Endometrial microvascular endothelial cells (primary cell): Measurements from ENCODE around the gene SPRED3. TPM values are rescaled to one million over a fixed set of nuclear protein-coding genes. Genes with fewer than 3 reads are reported as not detected.

Experiments
- in situ Hi-C: cut with HindIII; loops from 2 replicates; pipeline ENCODE4 v1.10.0; 2017; ENCODE audit warnings: low sequenced_read_pairs, low pct_unique_long_range_greater_than_20kb; ENCODE audit errors: inconsistent ontology term
- total RNA-seq: library from RNA; depleted of rRNA; stranded (reverse); fragments of >200 nt; gene quantifications from one replicate; pipeline ENCODE4 v1.2.3, GENCODE V29; 2015; ENCODE audit errors: inconsistent ontology term

SPRED3 gene
- total RNA-seq, 1 donor from 2014 or later = 7.0 TPM

- in situ Hi-C loops = no loop called here
These were observed 18.9 kb upstream of the SPRED3 start for GRCh38 chr19:38369584-38369983.

DNA sequence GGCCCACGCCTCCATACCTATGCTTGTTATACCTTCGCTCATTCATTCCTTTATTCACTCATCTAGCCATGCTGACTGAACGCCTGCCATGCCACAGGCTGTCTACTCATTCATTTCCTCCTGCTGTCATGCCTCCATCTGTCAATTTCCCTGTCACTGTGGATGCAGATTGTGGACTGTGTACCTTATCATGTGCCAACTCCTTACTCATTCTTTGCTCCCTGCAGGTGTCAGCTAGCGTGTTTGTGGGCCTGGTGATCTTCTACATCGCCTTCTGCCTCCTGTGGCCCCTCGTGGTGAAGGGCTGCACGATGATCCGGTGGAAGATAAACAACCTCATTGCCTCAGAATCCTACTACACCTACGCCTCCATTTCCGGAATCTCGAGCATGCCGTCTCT, 18.2 kb upstream of the SPRED3 start:
- in situ Hi-C loops = no loop called here

DNA sequence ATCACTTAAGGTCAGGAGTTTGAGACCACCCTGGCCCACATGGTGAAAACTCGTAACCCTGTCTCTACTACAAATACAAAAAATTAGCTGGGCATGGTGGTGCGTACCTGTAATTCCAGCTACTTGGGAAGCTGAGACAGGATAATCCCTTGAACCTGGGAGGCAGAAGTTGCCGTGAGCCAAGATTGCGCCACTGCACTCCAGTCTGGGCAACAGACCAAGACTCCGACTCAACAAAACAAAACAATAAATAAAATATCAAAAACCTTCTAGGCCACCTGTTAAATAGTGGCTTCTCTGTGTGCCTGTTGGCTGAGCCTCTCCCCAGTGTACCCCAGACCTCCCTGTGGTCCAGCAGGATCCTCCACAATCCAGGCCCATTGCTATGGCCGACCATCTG, 17.4 kb upstream of the SPRED3 start:
- in situ Hi-C loops = no loop called here

DNA sequence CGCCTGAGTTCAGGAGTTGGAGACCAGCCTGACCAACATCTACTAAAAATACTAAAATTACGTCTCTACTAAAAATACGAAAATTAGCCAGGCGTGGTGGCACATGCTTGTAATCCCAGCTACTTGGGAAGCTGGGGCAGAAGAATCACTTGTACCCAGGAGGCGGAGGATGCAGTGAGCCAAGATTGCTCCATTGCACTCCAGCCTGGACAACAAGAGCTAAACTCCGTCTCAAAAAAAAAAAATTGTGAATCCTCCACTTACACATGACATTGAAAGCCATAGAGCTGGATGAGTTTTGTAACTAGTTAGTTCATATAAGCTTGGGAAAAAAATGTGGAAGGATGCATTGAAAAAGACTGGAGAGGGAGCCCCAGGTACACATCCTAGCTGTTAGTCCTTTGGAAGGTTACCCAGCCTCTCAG, 14.6 kb upstream of the SPRED3 start:
- in situ Hi-C loops = no loop called here

DNA sequence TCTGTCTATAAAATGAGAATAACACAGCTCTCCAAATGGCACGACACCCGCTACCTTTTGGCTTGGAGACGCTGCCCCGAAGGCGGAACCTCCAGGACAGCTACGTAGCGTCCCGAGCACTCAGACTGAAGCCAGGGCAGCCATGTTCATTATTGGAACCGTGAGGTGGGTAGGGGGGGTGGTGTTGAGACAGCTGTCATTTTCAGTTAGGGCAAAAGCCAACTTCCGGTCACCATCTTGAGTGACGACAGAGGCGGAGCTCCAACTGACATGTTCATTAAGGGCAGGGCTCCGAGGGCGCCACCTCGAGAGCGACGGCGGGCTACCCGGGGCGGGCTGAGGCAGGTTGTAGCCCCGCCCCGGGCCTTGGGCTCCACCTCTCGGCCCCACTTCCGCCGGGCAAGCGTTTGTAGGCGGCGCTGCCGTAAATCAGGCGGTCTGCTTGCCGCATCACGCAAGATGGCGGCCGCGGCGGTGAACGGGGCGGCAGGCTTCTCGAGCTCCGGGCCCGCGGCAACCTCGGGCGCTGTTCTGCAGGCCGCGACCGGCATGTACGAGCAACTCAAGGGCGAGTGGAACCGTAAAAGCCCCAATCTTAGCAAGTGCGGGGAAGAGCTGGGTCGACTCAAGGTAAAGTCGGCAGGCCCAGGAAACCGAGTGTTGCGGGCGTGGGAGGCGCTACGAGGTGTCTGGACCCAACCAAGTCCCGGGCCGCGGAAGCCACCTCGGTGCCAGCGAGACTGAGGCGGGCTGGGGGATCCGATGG, 14.0 kb upstream of the SPRED3 start, which contains the start of gene PSMD8:
TSS of gene PSMD8 (plus strand) at position 240 of the 766 bp plus-strand sequence. CDS start at position 271, 31 bp downstream.
- in situ Hi-C loops = no loop called here

DNA sequence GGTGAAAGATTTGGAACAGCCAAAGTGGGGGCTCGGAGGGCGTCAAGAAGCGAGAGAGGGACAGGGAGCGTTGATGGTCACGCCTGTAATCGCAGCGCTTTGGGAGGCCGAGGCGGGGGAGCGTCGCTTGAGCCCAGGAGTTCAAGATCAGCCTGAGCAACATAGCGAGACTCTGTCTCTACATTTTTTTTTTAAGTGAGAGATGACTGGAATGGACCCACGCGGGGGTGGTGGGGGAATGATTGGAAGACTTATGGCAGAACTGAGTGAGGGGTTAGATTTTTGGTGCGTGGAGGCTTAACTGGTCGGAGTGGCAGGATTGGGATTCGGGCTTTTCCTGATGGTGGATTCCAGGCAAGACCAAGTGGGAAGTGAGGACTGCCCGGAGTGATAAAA, 13.4 kb upstream of the SPRED3 start:
- in situ Hi-C loops = no loop called here

GRCh38 chr19:38375748-38376147, 12.7 kb upstream of the SPRED3 start:
- in situ Hi-C loops = no loop called here

DNA sequence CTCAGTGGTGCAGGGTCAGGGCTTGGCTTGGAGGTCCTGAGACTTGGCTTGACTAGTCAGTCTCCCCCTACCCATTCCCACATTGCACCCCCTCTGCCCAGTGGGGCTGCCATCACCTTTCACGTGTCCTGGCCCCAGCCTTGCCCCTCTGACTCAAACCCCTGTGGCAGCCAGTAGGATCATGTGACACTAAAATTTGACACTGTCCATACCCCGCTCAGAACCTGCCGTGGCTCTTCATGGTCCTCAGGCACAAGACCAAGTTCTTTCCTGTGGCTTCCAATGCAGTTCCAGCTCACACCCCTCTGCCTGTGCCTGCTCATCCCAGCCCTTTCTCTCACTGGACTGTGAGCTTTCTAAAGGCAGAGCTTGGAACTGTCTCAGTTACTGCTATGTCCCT, 11.9 kb upstream of the SPRED3 start:
- in situ Hi-C loops = no loop called here

GRCh38 chr19:38377052-38377451, 11.4 kb upstream of the SPRED3 start:
- in situ Hi-C loops = no loop called here

- in situ Hi-C loops = no loop called here
These were observed 9.6 kb upstream of the SPRED3 start for GRCh38 chr19:38378866-38379265.

GRCh38 chr19:38381138-38381537, 7.4 kb upstream of the SPRED3 start:
- in situ Hi-C loops = no loop called here

DNA sequence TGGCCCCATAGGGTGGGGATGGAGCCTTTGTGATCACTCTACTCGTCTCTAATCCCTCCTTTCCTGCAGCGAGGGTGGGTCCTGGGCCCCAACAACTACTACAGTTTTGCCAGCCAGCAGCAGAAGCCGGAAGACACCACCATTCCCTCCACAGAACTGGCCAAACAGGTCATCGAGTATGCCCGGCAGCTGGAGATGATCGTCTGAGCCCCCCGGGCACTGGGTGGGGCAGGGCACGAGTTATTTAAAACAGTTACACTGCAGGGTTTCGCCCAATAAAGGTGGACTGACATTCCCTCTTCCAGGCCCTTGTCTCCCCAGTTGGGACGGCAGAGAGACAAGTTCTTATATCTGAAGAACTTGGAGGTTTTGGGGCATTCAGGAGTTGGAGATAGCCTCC, 5.3 kb upstream of the SPRED3 start:
- in situ Hi-C loops = no loop called here

DNA sequence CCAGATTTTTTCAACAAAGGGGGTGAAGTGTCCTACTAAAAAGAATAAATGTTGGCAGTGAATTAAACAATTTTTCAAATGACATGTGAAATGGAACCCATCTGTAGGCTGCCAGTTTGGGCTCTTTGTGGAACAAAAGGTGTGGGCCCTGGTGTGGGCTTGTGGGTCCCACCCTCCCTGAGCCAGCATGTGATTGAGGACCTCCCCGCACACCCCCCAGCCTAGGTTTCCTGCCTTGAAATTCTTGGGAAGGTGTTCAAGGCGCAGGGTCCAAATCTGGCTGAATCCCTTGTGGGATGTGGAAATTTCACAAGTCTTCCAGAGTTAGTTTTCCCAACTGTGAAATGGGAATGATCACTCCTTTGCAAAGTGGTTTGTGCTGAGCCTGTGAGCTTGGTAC, 4.8 kb upstream of the SPRED3 start:
- in situ Hi-C loops = no loop called here

GRCh38 chr19:38384209-38385027, 4.1 kb upstream of the SPRED3 start:
- in situ Hi-C loops = no loop called here

DNA sequence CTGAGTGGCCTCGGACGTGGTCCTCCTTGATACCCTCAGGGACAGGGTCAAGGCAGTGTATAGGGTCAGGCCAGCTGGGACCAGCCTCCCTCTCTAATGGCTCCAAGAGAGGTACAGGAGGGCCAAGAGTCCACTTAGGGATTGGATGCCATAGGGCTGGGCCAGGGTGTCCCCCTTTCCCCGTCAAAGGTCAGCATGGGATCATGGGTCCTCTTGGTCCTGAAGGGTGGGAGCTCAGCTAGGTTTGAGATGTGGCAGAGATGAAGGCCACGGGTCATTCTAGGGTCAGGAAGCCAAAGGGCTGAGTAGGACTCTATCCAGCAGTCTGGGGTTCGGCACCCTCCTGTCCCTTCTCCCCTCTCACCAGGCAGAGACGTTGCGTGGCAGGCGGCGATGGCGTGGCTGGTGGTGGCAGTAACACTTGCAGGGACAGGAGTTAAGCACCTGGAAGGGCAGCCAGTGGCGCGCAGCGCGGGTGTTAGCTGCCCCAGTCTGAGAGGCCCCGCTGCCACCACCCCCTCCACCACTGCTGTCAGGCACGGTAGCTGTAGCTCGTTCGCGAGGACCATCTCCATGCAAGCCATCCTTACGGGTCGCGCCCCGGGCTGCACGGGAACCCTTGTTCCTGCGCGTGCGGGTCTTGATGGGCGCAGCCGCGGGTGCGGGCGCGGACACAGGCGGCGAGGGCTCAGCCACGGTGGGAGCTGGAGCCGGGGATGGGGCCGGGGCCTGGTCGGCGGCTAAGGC, 3.3 kb upstream of the SPRED3 start:
- in situ Hi-C loops = no loop called here

- in situ Hi-C loops = no loop called here
These were observed 2.7 kb upstream of the SPRED3 start for GRCh38 chr19:38385804-38386257.

DNA sequence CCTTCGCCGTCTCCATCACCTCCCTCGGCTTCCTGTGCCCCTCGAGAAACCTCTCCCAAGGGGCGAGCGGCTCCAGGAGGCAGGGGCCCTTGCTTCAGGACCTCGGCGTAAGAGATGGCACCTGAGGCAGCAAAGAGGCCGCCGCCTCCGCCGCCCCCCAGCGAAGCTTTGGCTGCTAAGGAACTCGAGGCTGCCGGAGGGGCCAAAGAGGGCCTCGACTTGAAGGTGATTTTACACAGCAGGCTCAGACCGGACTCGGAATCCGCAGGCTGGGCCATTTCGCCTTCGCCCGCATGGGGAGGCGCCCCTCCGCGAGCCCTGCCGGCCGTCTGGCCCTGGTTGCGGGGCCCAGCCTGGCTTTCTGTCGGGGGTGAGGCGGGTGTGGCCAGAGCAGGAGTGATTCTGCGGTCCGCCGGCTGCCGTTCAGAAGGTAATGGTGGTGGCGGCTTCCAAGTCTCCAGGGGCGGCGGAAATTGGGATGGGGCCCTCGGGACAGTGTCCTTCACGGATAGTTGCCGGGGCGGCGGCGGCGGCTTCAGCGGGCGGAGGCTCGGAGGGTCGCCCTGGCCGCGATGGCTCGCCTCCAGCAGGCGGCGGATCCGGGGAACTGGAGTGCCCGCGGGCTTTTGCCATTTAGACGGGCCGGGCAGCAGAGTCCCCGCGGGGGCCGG, 2.1 kb upstream of the SPRED3 start:
- in situ Hi-C loops = no loop called here

DNA sequence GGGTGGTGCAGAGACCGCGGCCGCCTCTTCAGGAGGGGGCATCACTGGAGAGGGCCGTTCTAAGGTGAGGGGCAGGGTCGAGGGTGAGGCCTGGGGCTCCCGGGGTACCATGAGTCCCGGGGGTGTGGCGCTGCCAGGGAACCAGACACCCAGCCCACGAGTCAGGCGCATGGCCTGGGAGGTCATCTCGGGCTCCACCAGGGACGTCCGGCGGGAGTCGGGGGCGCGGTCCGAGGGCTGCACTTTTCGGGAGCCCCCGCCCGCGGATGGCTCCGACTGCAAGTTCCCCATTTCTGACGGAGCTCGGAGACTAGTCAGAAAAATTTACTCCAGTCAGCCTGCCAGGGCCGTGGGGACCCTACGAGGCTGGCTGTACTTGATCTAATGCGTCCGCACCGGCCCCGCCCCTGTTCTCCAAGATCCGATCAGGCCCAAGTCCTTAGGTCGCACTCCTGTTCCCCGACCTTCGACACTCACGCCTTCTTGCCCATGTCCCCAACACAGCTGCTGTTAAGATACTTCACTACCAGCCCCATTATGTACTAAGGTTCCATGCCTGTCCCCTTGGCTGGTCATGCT, 1.4 kb upstream of the SPRED3 start:
- in situ Hi-C loops = no loop called here
